ENCODE measurements around the gene SH3TC1.

DNA sequence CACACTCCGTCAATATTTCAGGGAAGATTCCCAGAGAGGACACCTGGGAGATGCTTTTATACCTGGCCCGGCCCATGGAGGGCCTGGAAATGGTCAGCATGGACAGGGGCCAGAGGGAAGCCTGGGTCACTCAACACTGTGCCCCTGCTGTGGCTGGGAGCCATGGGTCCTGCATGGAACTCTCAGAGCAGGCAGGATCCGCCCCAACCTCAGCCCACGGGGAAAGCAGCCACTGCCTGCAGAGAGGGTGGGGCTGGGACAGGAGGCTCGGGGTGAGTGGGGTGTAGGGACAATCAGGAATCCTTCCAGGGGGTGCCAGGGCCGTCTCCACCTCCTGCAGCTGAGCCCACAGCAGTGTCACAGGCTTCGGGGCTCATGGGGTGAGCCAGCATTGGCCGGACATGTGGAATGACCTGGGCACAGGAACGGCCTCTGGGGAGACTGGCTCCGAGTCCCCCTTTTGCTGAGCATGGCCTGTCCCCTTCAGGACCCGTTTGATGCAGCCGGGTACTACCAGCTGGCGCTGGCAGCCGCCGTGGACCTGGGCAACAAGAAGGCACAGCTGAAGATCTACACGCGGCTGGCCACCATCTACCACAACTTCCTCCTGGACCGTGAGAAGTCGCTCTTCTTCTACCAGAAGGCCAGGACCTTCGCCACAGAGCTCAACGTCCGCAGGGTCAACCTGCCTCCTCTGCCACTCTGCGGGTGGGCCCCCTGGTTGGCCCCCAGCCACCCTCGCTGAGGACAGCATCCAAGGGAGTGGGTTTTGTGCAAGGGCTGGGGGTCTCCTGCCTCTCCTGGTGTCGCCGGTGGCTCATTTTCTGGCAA is 41.3 kb downstream of the SH3TC1 start:
- TF ChIP-seq, protein P1, sequence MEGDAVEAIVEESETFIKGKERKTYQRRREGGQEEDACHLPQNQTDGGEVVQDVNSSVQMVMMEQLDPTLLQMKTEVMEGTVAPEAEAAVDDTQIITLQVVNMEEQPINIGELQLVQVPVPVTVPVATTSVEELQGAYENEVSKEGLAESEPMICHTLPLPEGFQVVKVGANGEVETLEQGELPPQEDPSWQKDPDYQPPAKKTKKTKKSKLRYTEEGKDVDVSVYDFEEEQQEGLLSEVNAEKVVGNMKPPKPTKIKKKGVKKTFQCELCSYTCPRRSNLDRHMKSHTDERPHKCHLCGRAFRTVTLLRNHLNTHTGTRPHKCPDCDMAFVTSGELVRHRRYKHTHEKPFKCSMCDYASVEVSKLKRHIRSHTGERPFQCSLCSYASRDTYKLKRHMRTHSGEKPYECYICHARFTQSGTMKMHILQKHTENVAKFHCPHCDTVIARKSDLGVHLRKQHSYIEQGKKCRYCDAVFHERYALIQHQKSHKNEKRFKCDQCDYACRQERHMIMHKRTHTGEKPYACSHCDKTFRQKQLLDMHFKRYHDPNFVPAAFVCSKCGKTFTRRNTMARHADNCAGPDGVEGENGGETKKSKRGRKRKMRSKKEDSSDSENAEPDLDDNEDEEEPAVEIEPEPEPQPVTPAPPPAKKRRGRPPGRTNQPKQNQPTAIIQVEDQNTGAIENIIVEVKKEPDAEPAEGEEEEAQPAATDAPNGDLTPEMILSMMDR (IDR thresholded peaks at IDR 0.05) = no peak
- no peak for TF ChIP-seq EP300 (IDR thresholded peaks at IDR 0.05)
- TF ChIP-seq POLR2A (IDR thresholded peaks at IDR 0.05) = no peak
